Epidermal melanocyte (primary cell): Measurements from ENCODE around the gene GLS2.
"Not testable (repeated sequence)": the region's sequence is repeated elsewhere in the genome, so short reads cannot be mapped to it uniquely, and the experiment has no call there.

Experiments used
- DNase-seq: peaks from one replicate; pipeline ENCODE4 v3.0.0; 2011; ENCODE audit warnings: low spot score; ENCODE audit not compliant: insufficient read length

The GLS2 gene

GRCh38 chr12:56493409-56494105, 5.6 kb upstream of the GLS2 start:
- not testable (repeated sequence) for DNase-seq

- DNase-seq = no peak
Measured at GRCh38 chr12:56490360-56490759, 2.4 kb upstream of the GLS2 start.

- no peak for DNase-seq
Measured at GRCh38 chr12:56487448-56488040, 417 bp downstream of the GLS2 start.

GRCh38 chr12:56486694-56487093, 1.3 kb downstream of the GLS2 start:
- DNase-seq = no peak

- DNase-seq = no peak
Measured at GRCh38 chr12:56484566-56484965, 3.4 kb downstream of the GLS2 start.

- DNase-seq = no peak
Measured at GRCh38 chr12:56479625-56480024, 8.3 kb downstream of the GLS2 start.

- DNase-seq = no peak
Measured at GRCh38 chr12:56477521-56478225, 10.3 kb downstream of the GLS2 start.

- DNase-seq = no peak
Measured at GRCh38 chr12:56476972-56477432, 11.0 kb downstream of the GLS2 start.

GRCh38 chr12:56476143-56476542, 11.8 kb downstream of the GLS2 start:
- no peak for DNase-seq

- DNase-seq = no peak
Measured at GRCh38 chr12:56474389-56474788, 13.6 kb downstream of the GLS2 start.

GRCh38 chr12:56469007-56469930, 18.7 kb downstream of the GLS2 start:
- DNase-seq = no peak

GRCh38 chr12:56468216-56469006, 19.6 kb downstream of the GLS2 start, which contains the start of gene SPRYD4:
TSS of gene SPRYD4 (plus strand) at chr12:56468578. CDS start at chr12:56468592, 14 bp downstream.
- peak; percentile 88 for DNase-seq

GRCh38 chr12:56462565-56462964, 25.4 kb downstream of the GLS2 start:
- no peak for DNase-seq

GRCh38 chr12:56461235-56462159, 26.5 kb downstream of the GLS2 start:
- no peak for DNase-seq

- DNase-seq = no peak
Measured at GRCh38 chr12:56457817-56458216, 30.1 kb downstream of the GLS2 start.

GRCh38 chr12:56454557-56454956, 33.4 kb downstream of the GLS2 start, which contains the start of gene MIP:
TSS of gene MIP (minus strand) at chr12:56454657. CDS start at chr12:56454613, 44 bp downstream.
- no peak for DNase-seq

- no peak for DNase-seq
Measured at GRCh38 chr12:56451147-56451546, 36.8 kb downstream of the GLS2 start.

GRCh38 chr12:56450241-56450640, 37.7 kb downstream of the GLS2 start:
- DNase-seq = no peak

- DNase-seq = no peak
Measured at GRCh38 chr12:56449622-56449984, 38.4 kb downstream of the GLS2 start.
